ENCODE results near the gene ATG10.
A peak's percentile ranks its signal among the peaks of the same experiment; 100 is the strongest.
"Not testable (repeated sequence)": the region's sequence is repeated elsewhere in the genome, so short reads cannot be mapped to it uniquely, and the experiment has no call there.

Gene ATG10

GRCh38 chr5:81965524-81965923 is 6.3 kb upstream of the ATG10 start:
- no peak for TF ChIP-seq ZNF274 (IDR thresholded peaks at IDR 0.05; ENCODE audit: low read depth, low read length)
- H3K4me3 ChIP-seq (ENCODE audit: low read length): no peak overlapping the region

GRCh38 chr5:81969226-81969625 is 2.6 kb upstream of the ATG10 start:
- TF ChIP-seq ZNF274 (IDR thresholded peaks at IDR 0.05; ENCODE audit: low read depth, low read length): no peak
- no peak overlapping the region for H3K4me3 ChIP-seq (ENCODE audit: low read length)

DNA sequence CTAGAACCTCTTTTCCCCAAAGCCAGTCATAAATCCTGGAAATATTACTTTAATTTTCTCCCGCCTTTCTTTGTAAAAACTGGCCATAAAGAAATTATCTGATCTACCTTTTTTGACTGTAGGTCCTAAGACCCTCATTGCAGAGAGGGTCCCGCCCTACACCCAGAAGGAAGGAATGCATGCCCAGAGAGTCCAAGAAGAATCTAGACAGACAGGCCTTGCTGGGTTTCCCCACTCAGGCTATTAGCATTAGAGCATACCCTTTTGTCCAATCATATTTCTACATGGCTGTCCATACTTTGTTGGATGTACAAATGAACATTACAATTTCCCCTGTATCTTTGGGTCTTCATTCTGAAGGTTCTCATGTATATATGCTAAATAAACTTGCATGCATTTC is 1.9 kb upstream of the ATG10 start:
- no peak overlapping the region for H3K4me3 ChIP-seq (ENCODE audit: low read length)
- no peak for TF ChIP-seq ZNF274 (IDR thresholded peaks at IDR 0.05; ENCODE audit: low read depth, low read length)

DNA sequence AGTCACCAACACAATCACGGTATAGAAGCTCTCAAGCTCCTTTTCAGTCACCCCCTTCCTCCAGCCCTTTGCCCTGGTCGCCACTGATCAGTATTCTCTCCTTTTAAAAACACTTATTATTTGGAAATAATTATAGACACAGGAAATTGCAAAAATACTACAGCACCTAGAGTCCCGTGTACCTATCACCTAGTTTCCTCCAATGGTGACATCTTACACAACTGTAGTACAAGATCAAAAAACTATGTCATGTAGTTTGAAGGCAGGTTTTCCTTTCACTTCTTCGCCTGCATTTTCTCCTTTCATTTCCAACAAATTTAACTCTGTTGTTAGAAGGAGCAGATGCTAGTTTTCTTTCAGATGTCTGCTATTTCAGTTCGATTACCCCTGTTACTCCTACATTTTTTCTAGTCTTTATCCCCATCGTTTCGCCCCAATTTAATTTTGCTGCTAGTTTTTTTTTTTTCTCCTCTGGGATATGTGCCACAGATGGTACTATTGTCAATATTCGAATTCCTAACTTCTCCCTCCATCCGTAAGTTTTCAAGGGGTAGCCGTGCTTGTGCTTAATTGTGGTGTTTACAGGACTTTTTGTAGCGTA is 612 bp upstream of the ATG10 start:
- TF ChIP-seq ZNF274 (IDR thresholded peaks at IDR 0.05; ENCODE audit: low read depth, low read length): no peak
- H3K4me3 ChIP-seq (ENCODE audit: low read length): peak overlapping the region; percentile 97

DNA sequence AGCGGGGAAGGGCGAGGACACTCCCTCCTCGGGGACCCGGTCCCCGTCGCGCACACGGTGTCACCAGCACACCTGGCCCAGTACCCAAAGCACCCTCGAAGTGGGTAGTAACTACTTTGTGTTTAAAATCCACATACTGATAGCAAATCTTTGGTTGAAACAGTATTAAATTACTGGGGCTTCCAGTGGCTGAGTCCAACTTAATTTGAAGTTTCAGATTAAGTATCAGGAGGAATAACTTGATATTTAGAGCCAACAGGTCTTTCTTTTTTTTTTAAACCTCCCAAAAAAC is 615 bp downstream of the ATG10 start:
- H3K4me3 ChIP-seq (ENCODE audit: low read length): peak overlapping the region; percentile 78
- TF ChIP-seq ZNF274 (IDR thresholded peaks at IDR 0.05; ENCODE audit: low read depth, low read length): no peak

DNA sequence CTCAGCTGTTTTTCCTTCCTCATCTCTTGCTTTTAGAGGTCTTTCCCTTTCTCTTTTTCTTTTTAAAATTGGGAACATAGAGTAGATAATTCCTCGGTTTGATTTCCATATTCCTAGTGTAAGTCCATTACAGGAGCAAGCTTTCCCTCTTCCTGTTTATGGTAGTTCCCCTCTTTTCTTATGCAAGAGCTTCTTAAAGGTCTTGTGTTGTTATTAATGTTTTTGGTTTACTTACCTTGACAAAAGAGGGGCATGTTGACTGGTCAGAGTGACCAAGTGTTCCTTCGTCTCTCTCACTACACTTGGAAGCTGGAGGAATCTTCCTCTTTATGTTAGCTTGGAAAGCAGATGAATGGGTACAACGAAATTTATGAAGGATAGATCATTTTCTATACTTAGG is 8.3 kb downstream of the ATG10 start:
- H3K4me3 ChIP-seq (ENCODE audit: low read length): no peak overlapping the region

GRCh38 chr5:81980598-81981260 is 8.9 kb downstream of the ATG10 start:
- H3K4me3 ChIP-seq (ENCODE audit: low read length): no peak overlapping the region

More for the DNA sequence above, 8.3 kb downstream of the ATG10 start:
- TF ChIP-seq ZNF274 (IDR thresholded peaks at IDR 0.05; ENCODE audit: low read depth, low read length): no peak

DNA sequence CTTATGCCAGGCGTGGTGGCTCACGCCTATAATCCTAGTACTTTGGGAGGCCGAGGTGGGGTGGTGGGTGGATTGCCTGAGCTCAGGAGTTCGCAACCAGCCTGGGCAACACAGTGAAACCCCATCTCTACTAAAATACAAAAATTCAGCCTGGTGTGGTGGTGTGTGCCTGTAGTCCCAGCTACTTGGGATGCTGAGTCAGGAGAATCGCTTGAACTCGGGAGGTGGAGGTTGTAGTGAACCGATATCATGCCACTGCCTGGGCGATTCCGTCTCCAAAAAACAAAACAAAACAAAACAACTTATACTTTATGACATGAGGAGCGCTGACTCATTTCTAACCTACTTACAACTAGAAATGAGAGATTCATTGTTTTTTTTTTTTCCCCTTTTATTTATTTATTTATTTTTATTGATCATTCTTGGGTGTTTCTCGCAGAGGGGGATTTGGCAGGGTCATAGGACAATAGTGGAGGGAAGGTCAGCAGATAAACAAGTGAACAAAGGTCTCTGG is 10.4 kb downstream of the ATG10 start:
- H3K4me3 ChIP-seq (ENCODE audit: low read length): not testable (repeated sequence)

More at GRCh38 chr5:81980598-81981260, 8.9 kb downstream of the ATG10 start:
- TF ChIP-seq ZNF274 (IDR thresholded peaks at IDR 0.05; ENCODE audit: low read depth, low read length): no peak

DNA sequence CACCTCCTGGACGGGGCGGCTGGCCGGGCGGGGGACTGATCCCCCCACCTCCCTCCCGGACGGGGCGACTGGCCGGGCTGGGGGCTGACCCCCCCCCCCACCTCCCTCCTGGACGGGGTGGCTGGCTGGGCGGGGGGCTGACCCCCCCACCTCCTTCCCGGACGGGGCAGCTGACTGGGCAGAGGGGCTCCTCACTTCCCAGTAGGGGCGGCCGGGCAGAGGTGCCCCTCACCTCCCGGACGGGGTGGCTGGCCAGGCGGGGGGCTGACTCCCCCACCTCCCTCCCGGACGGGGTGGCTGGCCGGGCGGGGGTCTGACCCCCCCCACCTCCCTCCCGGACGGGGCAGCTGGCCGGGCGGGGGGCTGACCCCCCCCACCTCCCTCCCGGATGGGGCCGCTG is 11.3 kb downstream of the ATG10 start:
- not testable (repeated sequence) for H3K4me3 ChIP-seq (ENCODE audit: low read length)

DNA sequence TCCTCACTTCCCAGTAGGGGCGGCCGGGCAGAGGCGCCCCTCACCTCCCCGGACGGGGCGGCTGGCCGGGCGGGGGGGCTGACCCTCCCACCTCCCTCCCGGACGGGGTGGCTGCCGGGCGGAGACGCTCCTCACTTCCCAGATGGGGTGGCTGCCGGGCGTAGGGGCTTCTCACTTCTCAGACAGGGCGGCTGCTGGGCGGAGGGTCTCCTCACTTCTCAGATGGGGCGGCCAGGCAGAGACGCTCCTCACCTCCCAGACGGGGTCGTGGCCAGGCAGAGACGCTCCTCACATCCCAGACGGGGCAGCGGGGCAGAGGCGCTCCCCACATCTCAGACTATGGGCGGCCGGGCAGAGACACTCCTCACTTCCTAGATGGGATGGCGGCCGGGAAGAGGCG is 11.7 kb downstream of the ATG10 start:
- H3K4me3 ChIP-seq (ENCODE audit: low read length): not testable (repeated sequence)

GRCh38 chr5:81986126-81986525 is 14.3 kb downstream of the ATG10 start:
- no peak for TF ChIP-seq ZNF274 (IDR thresholded peaks at IDR 0.05; ENCODE audit: low read depth, low read length)
- no peak overlapping the region for H3K4me3 ChIP-seq (ENCODE audit: low read length)

DNA sequence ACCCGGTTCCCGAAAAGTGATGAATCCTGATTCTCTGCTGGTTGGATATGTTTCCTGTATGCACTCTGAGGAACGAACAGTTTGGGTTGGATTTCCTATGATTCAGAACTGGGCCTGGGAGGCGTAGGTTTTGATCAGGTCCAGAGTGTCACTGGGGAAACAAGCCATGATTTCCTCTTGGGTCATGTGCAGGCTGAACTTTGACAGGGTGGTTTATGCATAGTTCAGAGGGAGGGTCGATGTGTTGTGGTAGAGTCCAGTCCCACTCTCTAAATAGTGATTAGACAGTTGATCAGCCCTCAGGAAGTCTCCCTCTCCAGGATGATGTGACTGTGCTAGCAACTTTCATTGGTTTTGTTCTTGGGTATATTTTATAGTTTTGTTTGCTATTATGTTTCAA is 17.4 kb downstream of the ATG10 start:
- TF ChIP-seq ZNF274 (IDR thresholded peaks at IDR 0.05; ENCODE audit: low read depth, low read length): no peak

GRCh38 chr5:81994679-81995078 is 22.9 kb downstream of the ATG10 start:
- H3K4me3 ChIP-seq (ENCODE audit: low read length): no peak overlapping the region
- no peak for TF ChIP-seq ZNF274 (IDR thresholded peaks at IDR 0.05; ENCODE audit: low read depth, low read length)

More for the DNA sequence above, 17.4 kb downstream of the ATG10 start:
- H3K4me3 ChIP-seq (ENCODE audit: low read length): no peak overlapping the region

GRCh38 chr5:81995407-81995806 is 23.6 kb downstream of the ATG10 start:
- H3K4me3 ChIP-seq (ENCODE audit: low read length): no peak overlapping the region
- no peak for TF ChIP-seq ZNF274 (IDR thresholded peaks at IDR 0.05; ENCODE audit: low read depth, low read length)

DNA sequence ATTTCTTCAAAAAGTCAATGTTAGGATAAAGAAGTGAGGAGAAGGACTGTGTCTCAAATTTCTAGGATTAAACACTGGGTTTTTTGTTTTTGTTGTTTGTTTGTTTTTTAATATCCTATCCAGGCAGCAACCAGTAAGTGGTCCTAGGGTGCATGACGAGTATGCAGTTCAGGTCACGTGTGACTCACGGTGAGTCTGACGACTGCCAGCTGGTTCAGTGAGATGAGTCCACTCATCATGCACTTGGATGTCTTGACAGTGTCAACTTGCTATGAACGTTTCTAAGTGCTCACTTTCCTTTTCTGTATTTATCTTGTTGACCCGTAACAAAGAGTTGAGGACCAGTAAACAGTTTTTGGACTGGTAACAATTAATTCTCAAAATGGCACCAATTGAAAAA is 32.7 kb downstream of the ATG10 start:
- TF ChIP-seq ZNF274 (IDR thresholded peaks at IDR 0.05; ENCODE audit: low read depth, low read length): no peak
- no peak overlapping the region for H3K4me3 ChIP-seq (ENCODE audit: low read length)

DNA sequence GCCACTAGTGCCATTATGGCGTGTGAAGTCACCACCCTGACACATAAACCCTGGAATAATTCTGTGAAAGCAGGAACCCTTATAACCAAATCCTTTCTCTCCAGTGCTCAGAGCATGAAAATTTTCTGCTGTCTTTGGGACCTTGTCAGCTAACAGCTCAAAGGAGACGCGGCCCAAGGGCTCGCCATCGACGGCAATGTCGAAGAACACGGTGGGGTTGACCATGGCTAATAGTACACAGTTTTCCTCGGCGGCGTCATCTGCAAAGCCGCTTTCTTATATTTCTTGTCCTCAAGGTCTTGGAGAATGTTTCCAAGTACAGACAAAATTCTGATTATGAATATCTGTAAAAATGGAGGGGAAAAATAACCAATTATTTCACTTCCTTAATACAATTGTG is 38.0 kb downstream of the ATG10 start:
- H3K4me3 ChIP-seq (ENCODE audit: low read length): not testable (repeated sequence)
